LoVo (cell line): ENCODE results near the gene SH3GL1.
A peak's percentile ranks its signal among the peaks of the same experiment; 100 is the strongest.

ENCODE experiments used
- DNase-seq: peaks from one replicate; pipeline ENCODE4 v3.0.0-alpha.2; 2016; ENCODE audit warnings: low spot score

SH3GL1 gene

DNA sequence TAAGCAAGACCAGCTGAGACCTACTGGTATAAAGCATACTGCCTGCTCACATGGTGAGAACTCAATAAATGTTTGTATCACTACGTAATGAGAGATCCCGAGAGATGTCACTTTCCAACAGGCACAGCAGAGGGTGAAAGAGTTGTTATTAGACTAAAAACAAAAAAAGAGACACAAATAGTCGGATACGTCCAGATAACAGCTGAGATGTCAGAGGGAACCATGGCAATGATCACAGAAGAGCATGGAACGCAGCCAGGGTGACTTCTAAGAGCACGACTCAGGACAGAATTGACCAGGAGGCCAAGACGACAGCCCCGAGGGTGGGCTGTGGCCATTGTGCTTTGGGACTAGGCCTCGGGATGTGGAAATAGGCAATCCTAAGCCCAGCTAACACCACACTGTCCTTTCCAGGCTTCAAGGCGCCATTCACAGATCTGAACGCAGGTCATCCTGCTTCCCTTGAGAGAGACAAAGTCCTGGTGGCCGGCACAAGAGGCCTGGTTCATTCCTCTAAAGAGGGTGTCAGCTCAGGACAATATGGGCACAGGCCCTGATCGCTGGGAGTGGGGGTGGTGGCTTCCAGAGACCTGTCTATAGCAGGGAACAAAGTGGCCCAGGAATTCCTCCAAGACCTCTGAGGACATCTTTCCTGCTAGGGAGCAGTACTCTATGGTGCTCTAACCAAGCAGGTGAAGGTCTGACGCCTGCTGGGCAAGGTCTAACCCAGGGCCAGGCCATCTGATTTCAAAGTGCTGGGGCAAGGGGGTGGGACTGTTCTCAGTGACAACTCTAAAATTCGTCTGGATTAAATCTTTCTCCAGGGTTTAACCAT, 3.2 kb downstream of the SH3GL1 start:
- no peak for DNase-seq

DNA sequence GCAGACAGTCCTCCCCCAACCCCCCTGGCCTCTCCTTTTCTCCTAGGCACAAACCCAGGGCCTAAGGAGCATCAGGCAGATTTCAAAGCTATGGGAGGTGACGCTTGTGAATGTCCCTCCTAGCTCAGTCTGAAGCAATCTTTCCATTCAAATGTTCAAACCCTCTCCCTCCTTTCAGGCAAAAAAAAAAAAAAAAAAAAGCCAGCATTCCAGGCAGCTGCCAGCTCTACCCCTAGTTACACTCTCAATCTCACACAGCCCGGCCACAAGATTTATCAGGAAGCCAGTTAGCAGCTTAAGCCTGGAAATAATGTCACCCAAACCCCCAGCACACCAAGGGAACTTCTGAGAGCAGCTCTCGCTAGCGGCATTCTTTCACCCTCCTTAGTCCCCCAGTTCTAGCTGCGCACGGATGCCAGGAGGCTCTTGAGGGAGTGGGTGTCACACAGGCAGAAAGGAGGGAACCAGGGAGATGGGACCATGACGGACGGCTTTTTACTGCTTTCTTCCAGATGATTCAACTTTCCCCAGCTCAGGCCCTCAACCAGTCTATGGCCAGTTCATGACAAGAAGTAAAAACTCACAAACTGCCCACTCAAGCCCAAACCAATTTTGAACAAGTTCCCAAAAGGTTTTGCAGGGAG, 6.3 kb downstream of the SH3GL1 start:
- DNase-seq = no peak

DNA sequence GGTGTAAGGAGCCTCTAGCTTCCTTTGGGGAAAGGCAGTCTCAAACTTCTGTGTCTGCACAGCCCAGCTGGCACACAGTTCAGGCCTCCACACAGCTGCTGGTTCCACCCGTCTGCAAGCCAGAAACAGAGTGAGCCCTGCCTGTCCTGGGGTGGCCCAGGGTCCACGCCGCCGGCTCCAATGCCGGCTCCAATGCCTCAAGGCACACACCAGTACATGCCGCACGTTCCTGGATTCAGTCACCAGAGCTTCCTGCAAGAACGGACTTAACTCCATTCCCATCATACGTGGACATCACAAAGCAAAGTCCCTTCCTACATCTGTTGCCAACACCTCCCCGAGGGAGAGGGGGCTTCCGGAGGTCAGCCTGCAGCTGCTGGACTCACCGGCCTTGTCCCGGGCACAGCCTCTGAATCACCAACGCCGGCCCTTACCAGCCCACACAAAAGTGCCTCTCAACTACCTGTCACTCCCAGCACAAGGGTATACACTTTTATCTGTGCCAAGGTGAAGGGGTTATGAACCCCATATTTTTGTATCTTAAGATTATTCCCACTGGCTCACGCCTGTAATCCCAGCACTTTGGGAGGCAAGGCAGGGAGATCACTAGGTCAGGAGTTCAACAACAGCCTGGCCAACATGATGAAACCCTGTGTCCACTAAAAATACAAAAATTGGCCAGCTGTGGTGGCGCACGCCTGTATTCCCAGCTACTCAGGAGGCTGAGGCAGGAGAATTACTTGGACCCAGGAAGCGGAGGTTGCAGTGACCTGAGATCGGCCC, 8.5 kb downstream of the SH3GL1 start:
- DNase-seq = no peak

- DNase-seq = no peak
Measured at GRCh38 chr19:4391306-4391693, 9.0 kb downstream of the SH3GL1 start.

DNA sequence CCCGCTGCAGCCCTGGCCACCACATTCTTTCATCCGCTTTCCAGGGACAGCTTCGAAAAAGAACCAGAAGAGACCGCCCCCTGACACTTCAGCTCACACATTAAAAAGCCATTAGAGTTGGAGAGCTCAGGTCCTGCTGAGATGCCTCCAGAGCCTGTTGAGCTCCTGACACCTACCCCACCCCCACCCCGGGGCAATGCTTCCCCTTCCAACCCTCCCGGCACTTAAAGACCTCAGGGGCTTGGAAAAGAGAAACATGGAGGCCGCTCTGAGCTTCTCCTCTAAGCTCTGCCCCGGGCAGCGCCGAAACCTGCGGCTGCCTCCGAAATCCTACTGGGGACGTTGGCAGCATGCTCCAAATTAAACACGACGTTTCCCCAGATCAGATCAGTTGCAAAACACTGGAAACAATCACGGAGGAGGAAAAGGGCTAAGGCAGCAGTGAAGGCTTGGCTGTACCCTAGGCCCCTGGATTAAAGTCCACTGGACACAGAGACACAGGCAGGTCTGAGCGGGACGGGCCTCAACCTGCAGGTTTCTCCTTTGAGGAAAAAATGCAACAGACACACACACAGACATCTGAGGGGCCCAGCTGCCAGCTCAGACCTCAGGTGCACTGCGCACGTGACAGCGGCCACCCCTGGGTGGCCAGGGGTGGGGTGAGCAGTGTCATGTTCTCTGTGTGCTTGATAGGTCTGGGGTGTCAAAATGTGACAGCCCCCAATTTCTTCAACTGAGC, 9.6 kb downstream of the SH3GL1 start:
- DNase-seq = no peak

- DNase-seq = no peak
Measured at GRCh38 chr19:4390017-4390566, 10.3 kb downstream of the SH3GL1 start.

- DNase-seq = no peak
Measured at GRCh38 chr19:4389511-4390016, 10.8 kb downstream of the SH3GL1 start.

DNA sequence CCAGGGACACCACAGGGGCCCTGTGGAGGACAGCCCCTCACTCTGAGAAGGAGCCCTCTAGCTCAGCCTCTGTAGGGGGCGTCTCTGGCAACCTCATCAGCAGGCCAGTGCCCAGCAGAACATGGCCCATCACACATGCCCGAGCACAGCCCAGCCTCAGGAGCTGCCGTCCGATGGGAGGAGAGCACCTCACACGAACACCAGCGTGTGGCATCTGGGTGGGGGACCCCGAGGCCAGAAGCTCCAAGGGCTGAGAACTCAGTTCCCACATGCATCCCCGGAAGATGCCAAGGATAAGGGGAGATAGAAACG, 11.3 kb downstream of the SH3GL1 start:
- no peak for DNase-seq

GRCh38 chr19:4388337-4389063, 11.8 kb downstream of the SH3GL1 start:
- DNase-seq = no peak

DNA sequence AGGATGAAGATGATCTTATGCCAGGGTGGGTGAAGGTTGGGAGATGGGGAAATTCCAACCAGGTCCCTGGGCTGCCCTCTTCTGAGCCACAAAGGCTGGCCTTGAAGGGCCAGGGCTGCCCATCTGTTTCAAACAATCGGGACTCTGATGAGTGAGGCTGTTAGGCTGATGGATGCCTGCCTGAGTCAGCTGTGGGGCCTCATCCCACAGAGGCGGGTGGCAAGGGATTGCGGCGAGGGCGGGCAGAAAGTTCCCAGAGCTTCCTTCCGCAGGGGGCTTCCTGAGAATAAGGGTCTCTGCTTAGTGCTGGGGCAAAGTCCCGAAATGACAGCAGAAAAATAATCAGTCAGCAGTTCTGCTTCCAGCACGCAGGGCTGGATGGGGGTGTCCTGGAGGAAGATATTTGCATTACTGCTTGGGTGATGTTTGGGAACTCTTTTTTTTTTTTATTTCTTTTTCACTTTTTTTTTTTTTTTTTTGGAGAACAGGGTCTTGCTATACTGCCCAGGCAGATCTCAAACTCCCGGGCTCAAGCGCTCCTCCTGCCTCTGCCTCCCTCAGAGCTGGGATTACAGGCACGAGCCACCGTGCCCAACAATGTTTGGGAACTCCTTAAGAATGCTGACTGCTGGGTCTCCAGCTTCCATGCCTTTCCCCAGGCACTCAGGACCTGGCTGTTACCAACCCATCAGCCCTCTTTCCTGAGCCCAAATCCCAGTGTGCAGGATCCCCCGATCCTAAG, 14.1 kb downstream of the SH3GL1 start:
- DNase-seq = no peak

DNA sequence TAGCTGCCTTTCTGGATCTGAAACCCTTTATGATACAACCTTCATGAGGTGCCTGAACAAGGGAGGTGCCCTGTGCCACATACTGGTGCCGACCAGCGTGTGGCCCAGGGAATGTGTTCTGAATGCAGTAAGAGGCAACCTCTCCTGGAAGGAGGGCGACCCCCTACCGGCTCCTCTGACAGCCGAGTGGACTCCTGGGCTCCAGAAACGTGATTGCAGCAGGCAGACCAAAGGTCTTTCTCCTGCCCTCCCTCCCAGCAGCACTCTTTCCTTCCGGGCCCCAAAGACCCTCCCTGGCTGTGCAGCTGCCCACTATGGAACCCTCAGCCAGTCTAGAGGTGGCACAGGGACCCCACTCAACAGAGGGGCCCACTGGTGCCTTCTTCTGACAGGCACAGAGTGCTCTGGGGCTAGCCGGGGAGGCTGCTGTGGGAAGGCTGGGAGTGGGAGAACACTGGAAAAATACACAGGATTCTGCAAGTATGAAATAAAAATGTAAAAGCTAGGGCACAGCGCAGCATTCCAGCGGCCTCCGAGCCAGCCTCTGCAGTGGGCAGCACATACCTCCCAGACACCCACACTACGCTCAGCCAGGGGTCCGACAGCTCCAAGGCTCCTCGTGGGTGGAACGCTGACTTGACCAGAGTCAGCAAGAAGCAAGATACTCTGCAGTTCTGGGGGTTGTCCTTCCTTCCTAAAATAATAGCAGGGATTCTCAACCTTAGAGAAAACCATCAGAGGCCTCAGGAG, 14.9 kb downstream of the SH3GL1 start:
- DNase-seq = no peak

DNA sequence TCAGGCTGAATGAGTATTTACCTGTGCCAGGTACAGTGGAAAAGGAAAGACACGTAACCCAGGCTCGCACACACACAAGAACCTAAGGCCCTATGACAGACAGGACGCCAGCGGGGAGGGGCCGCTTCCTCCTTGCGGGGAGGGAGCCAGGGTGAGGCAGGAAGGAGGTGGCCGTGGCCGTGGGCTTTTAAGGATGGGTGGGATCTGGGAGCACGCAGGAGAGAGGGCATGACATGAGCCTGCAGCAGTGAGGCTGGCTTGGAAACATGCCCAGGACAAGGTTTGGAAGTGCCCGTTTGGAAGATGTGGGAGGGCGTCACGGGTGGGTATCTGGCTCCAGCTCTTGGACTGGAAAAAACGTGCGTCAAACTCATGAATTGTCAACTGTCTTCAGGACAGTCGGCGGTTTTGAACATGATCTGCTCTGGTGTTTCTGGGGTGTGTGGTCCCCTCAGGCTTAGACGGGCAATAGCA, 20.1 kb downstream of the SH3GL1 start:
- no peak for DNase-seq

GRCh38 chr19:4379383-4380253, 20.7 kb downstream of the SH3GL1 start:
- peak; percentile 61 for DNase-seq

DNA sequence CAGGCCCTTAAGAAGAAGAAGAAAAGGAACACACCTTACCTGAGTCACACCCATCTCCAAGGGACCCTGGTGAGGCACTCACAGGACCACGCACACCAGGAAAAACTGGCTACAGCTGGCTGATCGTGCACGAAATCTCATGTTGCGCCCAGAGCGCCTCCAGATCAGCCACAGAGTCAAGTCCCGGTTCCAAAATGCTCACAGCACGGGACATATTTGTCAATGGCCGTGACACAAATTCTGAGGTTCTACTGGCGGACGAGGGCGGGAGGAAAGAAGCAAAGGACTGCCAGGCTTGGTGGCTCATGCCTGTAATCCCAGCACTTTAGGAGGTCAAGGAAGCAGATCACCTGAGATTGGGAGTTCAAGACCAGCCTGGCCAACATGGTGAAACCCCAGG, 21.5 kb downstream of the SH3GL1 start:
- DNase-seq = no peak

DNA sequence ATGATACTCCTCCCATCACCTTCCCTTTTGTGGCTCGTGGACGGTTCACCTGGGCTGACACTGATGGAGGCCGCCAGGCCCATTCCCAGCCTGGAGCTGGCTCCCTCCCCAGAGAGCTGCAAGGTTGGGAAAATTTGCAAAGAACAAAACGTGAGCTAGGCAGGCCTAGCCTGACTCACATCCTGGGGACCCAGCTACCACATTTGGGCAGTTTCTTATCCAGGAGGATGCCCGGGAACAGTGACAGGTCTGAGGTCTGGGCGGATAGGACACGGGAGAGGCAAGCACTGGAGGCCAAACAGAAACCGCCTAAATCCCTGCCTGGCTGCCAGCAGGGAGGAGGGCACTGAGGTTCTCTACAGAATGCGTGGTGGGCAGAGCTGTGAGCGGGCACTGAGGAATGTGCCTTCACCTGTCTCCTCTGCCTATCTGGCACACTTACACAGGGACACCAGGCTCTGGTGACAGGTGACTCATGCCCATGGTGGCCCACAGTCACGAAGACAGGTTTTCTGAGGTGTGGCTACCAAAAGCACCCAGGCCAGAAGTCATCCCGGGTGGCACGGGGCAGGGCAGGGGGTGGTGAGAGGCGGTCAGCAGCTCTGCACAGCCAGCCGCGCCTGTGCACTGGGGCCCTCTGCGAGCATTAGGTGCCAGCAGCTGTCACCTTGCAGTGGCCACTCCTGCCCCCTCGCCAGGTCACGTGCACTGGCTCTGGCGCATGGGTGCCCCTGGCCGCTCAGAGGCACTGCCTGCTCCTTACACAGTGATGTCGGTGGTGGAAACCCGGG, 23.2 kb downstream of the SH3GL1 start:
- peak; percentile 75 for DNase-seq

DNA sequence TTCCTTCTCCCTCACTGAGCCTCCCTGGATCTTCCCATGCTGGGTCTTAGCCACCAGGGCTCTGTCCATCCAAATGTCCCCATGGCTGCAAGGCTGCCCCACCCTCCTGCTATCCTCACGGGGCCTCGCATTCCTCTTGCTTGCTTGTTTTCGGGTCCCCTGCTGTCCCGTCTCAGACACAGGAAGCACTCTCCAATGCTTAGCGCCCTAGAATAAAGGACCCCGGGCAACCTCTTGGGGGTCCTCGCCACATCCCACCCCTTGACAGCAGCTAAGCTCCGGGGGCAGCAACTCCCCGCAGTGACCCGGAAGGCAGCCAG, 23.7 kb downstream of the SH3GL1 start:
- DNase-seq = no peak

GRCh38 chr19:4376028-4376670, 24.2 kb downstream of the SH3GL1 start:
- peak; percentile 65 for DNase-seq
